ENCODE data around the gene RPL11. TPM values are rescaled to one million over a fixed set of nuclear protein-coding genes. Genes with fewer than 3 reads are reported as not detected.

Gene RPL11
- total and polyA plus RNA-seq, 2 of the 4 experiments (the other 2 are of a cell fraction): 452 to 1,692 TPM

DNA sequence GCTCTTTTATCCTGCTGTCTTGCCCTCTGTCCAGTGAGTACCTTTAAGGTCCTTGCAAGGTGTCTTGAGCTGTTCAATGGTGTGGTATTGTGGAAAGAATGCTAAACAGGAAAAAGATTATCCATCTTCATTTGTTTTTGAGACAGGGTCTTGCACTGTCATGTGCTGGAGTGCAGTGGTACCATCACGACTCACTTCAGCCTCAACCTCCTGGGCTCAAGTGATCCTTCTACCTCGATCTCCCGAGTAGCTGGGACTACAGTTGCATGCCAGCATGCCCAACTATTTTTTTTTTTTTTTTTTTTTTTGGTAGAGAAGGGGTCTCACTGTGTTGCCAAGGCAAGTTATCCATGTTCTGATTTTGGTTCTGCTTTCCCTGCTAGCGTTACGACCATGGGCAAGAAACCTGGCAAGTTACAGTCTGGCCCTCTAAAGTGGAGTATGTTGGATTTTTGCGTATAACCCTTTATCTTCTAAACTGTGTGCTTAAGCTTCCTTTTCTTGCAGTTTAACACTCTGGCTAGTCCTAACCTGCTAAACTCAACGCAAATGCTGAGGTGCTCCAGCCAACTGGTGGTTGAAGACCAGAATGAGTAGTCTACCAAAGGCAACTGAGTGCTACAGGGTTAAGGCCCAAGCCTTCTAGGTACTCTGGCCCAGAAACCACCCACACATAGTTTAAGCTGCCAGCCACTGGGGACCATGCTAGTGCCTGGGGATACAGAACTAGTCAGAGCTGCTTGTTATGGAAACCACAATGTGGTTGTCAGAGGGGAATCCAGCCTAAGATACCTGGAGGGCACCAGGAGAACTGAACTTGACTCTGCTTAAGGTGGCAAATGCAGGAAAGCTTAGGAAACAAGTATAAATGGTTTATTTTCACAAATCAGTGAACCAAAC is 7.9 kb downstream of the RPL11 start:
- Histone ChIP-seq H3K36me3 (ENCODE audit: control insufficient read depth, insufficient read depth, low read length) (peaks cover 58% of the 10 kb centered on the region), H2AK9ac (replicated peaks; ENCODE audit: low read depth, low read length, poor library complexity) (no peak overlapping the region), H3K9me3 (ENCODE audit: control insufficient read depth, insufficient read depth, low read length) (no peaks in the 10 kb centered on the region), H3K9ac (ENCODE audit: low read depth, low read length) (no peak overlapping the region), H2BK5ac (ENCODE audit: low read depth, low read length, poor library complexity, severe bottlenecking) (no peak overlapping the region), H2BK15ac (ENCODE audit: low read depth, low read length) (no peak overlapping the region), H4K20me1 (ENCODE audit: insufficient read depth, low read length) (peaks cover 91% of the 10 kb centered on the region), H4K5ac (ENCODE audit: low read depth, low read length) (no peak overlapping the region), H3K4me1 (ENCODE audit: control insufficient read depth, insufficient read depth, low read length) (peaks cover 5% of the 10 kb centered on the region; the same call in 1 of the 2 replicates), H3K4me3 (ENCODE audit: insufficient read depth, low read depth, low read length) (no peak overlapping the region), H2BK120ac (ENCODE audit: low read depth, low read length) (no peak overlapping the region), H2BK20ac (ENCODE audit: low read depth, low read length) (no peak overlapping the region), H3K56ac (ENCODE audit: extremely low read depth, insufficient read depth, low read length) (no peak overlapping the region), H2AK5ac (ENCODE audit: low read depth, low read length) (no peak overlapping the region), H3K14ac (replicated peaks; ENCODE audit: low read depth, low read length) (no peak overlapping the region), H4K8ac (ENCODE audit: low read depth in 2 of 2, low read length in 2 of 2) (no peak overlapping the region), H3K4me2 (ENCODE audit: low read depth, low read length) (no peak overlapping the region), H3K23ac (ENCODE audit: low read depth, low read length) (no peak overlapping the region), H3K9me1 (ENCODE audit: insufficient read depth, low read length) (peaks cover 19% of the 10 kb centered on the region), H3K4ac (ENCODE audit: low read depth, low read length) (no peak overlapping the region), H3K18ac (ENCODE audit: low read depth, low read length) (no peak overlapping the region), H2AFZ (replicated peaks; ENCODE audit: low read length, poor library complexity) (no peak overlapping the region), H3K27me3 (ENCODE audit: control insufficient read depth, insufficient read depth, low read length) (no peaks in the 10 kb centered on the region), H4K91ac (ENCODE audit: insufficient read depth, low read depth, low read length) (no peak overlapping the region), H3K79me1 (ENCODE audit: low read depth in 1 of 2, low read length in 2 of 2) (peaks cover 25 to 81% of the 10 kb centered on the region in 2 experiments), H3K27ac (ENCODE audit: insufficient read depth, low read length) (no peak overlapping the region)
- ChIA-PET CTCF (interaction anchor here (0.7 kb wide), 1 partner anchor 46 kb away, joined by 3 read pairs; no protein-coding TSS in a partner anchor), POLR2A (ENCODE audit: unreplicated experiment) (interaction anchor here (0.7 to 1.3 kb wide), 2 partner anchors 8 to 113 kb away, joined by 5 read pairs; partner anchors contain the start of gene RPL11)
- intact Hi-C loops (cut with micrococcal nuclease): no loop called here
- no CpG with 5 or more reads among the region's 7 CpGs for WGBS, 2 experiments (ENCODE audit: extremely low coverage in 2 of 2, insufficient read length in 1 of 2)
- peak; percentile 24; the same call in 1 of the 2 replicates for ATAC-seq (ENCODE audit: low read depth)
- no peak for DNase-seq
- no peak for TF ChIP-seq BHLHE40 (IDR thresholded peaks at IDR 0.05; ENCODE audit: low read depth, low read length)
- TF ChIP-seq CEBPB (IDR thresholded peaks at IDR 0.05; ENCODE audit: low read depth, low read length): no peak
- no peak for TF ChIP-seq RFX5 (IDR thresholded peaks at IDR 0.05; ENCODE audit: low read depth, low read length)
- no peak for TF ChIP-seq MXI1 (IDR thresholded peaks at IDR 0.05; ENCODE audit: borderline replicate concordance, low read depth, low read length)
- no peak for TF ChIP-seq SMC3 (IDR thresholded peaks at IDR 0.05; ENCODE audit: low read depth, low read length)
- no peak for TF ChIP-seq USF2 (IDR thresholded peaks at IDR 0.05; ENCODE audit: low read depth, low read length)
- TF ChIP-seq NFE2L2 (IDR thresholded peaks at IDR 0.05; ENCODE audit: low read depth, low read length): no peak
- TF ChIP-seq POLR2A (IDR thresholded peaks at IDR 0.05; ENCODE audit: low read depth, low read length): no peak
- TF ChIP-seq, protein P1, sequence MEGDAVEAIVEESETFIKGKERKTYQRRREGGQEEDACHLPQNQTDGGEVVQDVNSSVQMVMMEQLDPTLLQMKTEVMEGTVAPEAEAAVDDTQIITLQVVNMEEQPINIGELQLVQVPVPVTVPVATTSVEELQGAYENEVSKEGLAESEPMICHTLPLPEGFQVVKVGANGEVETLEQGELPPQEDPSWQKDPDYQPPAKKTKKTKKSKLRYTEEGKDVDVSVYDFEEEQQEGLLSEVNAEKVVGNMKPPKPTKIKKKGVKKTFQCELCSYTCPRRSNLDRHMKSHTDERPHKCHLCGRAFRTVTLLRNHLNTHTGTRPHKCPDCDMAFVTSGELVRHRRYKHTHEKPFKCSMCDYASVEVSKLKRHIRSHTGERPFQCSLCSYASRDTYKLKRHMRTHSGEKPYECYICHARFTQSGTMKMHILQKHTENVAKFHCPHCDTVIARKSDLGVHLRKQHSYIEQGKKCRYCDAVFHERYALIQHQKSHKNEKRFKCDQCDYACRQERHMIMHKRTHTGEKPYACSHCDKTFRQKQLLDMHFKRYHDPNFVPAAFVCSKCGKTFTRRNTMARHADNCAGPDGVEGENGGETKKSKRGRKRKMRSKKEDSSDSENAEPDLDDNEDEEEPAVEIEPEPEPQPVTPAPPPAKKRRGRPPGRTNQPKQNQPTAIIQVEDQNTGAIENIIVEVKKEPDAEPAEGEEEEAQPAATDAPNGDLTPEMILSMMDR (conservative IDR thresholded peaks at IDR 0.05; ENCODE audit: low read depth, low read length): no peak
- TF ChIP-seq FOS (IDR thresholded peaks at IDR 0.05; ENCODE audit: low read depth, low read length): no peak
- TF ChIP-seq MAZ (IDR thresholded peaks at IDR 0.05; ENCODE audit: borderline replicate concordance, low read depth, low read length): no peak
- TF ChIP-seq, protein P2, sequence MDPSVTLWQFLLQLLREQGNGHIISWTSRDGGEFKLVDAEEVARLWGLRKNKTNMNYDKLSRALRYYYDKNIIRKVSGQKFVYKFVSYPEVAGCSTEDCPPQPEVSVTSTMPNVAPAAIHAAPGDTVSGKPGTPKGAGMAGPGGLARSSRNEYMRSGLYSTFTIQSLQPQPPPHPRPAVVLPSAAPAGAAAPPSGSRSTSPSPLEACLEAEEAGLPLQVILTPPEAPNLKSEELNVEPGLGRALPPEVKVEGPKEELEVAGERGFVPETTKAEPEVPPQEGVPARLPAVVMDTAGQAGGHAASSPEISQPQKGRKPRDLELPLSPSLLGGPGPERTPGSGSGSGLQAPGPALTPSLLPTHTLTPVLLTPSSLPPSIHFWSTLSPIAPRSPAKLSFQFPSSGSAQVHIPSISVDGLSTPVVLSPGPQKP (IDR thresholded peaks at IDR 0.05; ENCODE audit: borderline replicate concordance, low read depth, low read length): no peak
- no peak for TF ChIP-seq MAFK (IDR thresholded peaks at IDR 0.05; ENCODE audit: low read depth, low read length)
- TF ChIP-seq RCOR1 (IDR thresholded peaks at IDR 0.05; ENCODE audit: insufficient replicate concordance, low read length): no peak
- in situ Hi-C loops (cut with MboI; ENCODE audit: low sequenced_read_pairs): no loop called here
- dilution Hi-C loops (cut with HindIII; ENCODE audit: low sequenced_read_pairs, unreplicated experiment): no loop called here
- BruUV-seq (replicated peaks): no TSS peak
